HEK293T (cell line): ENCODE measurements around the gene RASGEF1B.

Source experiments
- CTCF ChIA-PET: fragments of 350-600 bp; formaldehyde crosslinking; extraction: SDS; loops from one replicate; lab custom pipeline; 2021; ENCODE audit warnings: antibody characterized with exemption, inconsistent platforms; lab: Yijun Ruan, JAX
- POLR2A ChIA-PET: fragments of 350-600 bp; formaldehyde crosslinking; extraction: SDS; loops from one replicate; lab custom pipeline; 2020; ENCODE audit warnings: antibody characterized with exemption, inconsistent platforms; lab: Yijun Ruan, JAX
- DNase-seq: peaks from one replicate; pipeline ENCODE4 v3.0.0; 2012; ENCODE audit warnings: mixed read lengths; ENCODE audit errors: extremely low spot score
- ARNT ChIP-seq: fragments of 450-650 bp; IDR thresholded peaks from 2 replicates; pipeline ENCODE4 v1.6.1; 2017; ENCODE audit warnings: mild to moderate bottlenecking
- BHLHE40 ChIP-seq: fragments of 450-650 bp; IDR thresholded peaks from 2 replicates; pipeline ENCODE4 v1.6.1; 2016; ENCODE audit warnings: mild to moderate bottlenecking, moderate library complexity, borderline replicate concordance
- CTBP1 ChIP-seq: fragments of 450-650 bp; IDR thresholded peaks from 2 replicates; pipeline ENCODE4 v1.6.1; 2016; ENCODE audit warnings: borderline replicate concordance
- ELF4 ChIP-seq: fragments of 450-650 bp; IDR thresholded peaks from 2 replicates; pipeline ENCODE4 v1.6.1; 2017; ENCODE audit warnings: antibody characterized with exemption
- FOXA1 ChIP-seq: fragments of 450-650 bp; IDR thresholded peaks from 2 replicates; pipeline ENCODE4 v1.6.1; 2016; ENCODE audit warnings: mild to moderate bottlenecking
- FOXK2 ChIP-seq: fragments of 450-650 bp; IDR thresholded peaks from 2 replicates; pipeline ENCODE4 v1.6.1; 2016; ENCODE audit warnings: mild to moderate bottlenecking
- FOXM1 ChIP-seq: fragments of 450-650 bp; IDR thresholded peaks from 2 replicates; pipeline ENCODE4 v1.6.1; 2017; ENCODE audit warnings: mild to moderate bottlenecking, borderline replicate concordance
- HDGF ChIP-seq: fragments of 450-650 bp; IDR thresholded peaks from 2 replicates; pipeline ENCODE4 v1.6.1; 2017; ENCODE audit warnings: antibody characterized with exemption, borderline replicate concordance
- L3MBTL2 ChIP-seq: fragments of 450-650 bp; conservative IDR thresholded peaks from 2 replicates; pipeline ENCODE4 v1.6.1; 2016; ENCODE audit warnings: mild to moderate bottlenecking
- LEF1 ChIP-seq: fragments of 450-650 bp; IDR thresholded peaks from 2 replicates; pipeline ENCODE4 v1.6.1; 2017; ENCODE audit warnings: mild to moderate bottlenecking, borderline replicate concordance
- NFRKB ChIP-seq: fragments of 450-650 bp; IDR thresholded peaks from 2 replicates; pipeline ENCODE4 v1.6.1; 2016; ENCODE audit warnings: mild to moderate bottlenecking, moderate library complexity
- SP1 ChIP-seq: fragments of 450-650 bp; IDR thresholded peaks from 2 replicates; pipeline ENCODE4 v1.6.1; 2017
- SUZ12 ChIP-seq: fragments of 450-650 bp; IDR thresholded peaks from 2 replicates; pipeline ENCODE4 v1.6.1; 2016; ENCODE audit warnings: mild to moderate bottlenecking
- TARDBP ChIP-seq: fragments of 450-650 bp; IDR thresholded peaks from 2 replicates; pipeline ENCODE4 v1.6.1; 2016
- ZNF384 ChIP-seq: fragments of 450-650 bp; IDR thresholded peaks from 2 replicates; pipeline ENCODE4 v1.6.1; 2016
- TF ChIP-seq, protein P1 (sequence below): fragments of 450-650 bp; IDR thresholded peaks from 2 replicates; pipeline ENCODE4 v1.6.1; 2016

RASGEF1B gene

GRCh38 chr4:81469781-81470455 is 1.8 kb downstream of the RASGEF1B start:
- TF ChIP-seq SUZ12 (no peak), ARNT (no peak), FOXA1 (no peak), BHLHE40 (no peak), FOXM1 (no peak)
- TF ChIP-seq, protein P1, sequence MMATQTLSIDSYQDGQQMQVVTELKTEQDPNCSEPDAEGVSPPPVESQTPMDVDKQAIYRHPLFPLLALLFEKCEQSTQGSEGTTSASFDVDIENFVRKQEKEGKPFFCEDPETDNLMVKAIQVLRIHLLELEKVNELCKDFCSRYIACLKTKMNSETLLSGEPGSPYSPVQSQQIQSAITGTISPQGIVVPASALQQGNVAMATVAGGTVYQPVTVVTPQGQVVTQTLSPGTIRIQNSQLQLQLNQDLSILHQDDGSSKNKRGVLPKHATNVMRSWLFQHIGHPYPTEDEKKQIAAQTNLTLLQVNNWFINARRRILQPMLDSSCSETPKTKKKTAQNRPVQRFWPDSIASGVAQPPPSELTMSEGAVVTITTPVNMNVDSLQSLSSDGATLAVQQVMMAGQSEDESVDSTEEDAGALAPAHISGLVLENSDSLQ, result no peak
- CTCF ChIA-PET, result interaction anchor here (0.7 to 1.0 kb wide), 4 partner anchors 81 to 732 kb away, joined by 3 read pairs; no protein-coding TSS in a partner anchor
- no peak for DNase-seq
- POLR2A ChIA-PET, result interaction anchor here (0.8 to 1.0 kb wide), 2 partner anchors 218 to 338 kb away, joined by 4 read pairs; no protein-coding TSS in a partner anchor

GRCh38 chr4:81468678-81469077 is 3.0 kb downstream of the RASGEF1B start:
- DNase-seq, result no peak
- ChIA-PET CTCF (interaction anchor here (1.0 kb wide), 1 partner anchor 164 kb away, joined by 3 read pairs; no protein-coding TSS in a partner anchor), POLR2A (no interaction called here)
- TF ChIP-seq NFRKB (no peak), TARDBP (no peak), FOXA1 (no peak), ARNT (no peak), HDGF (no peak), ZNF384 (no peak), SUZ12 (no peak)
- TF ChIP-seq, protein P1, result peak; percentile 91

DNA sequence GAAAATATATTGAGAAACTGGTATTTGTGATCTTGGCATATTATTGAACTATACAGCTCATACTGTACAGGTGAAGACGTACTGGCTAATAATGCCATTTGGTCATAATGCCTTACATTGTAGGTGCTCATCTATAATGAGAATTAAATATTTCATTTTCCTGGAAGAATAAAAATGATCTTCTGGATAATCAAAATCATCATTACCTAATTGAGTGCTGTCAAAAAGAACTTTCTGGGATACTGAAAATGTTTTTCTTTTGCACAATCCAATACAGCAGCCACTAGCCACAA is 4.1 kb downstream of the RASGEF1B start:
- TF ChIP-seq LEF1 (no peak), SP1 (no peak), FOXK2 (no peak), L3MBTL2 (no peak), CTBP1 (no peak), HDGF (no peak), BHLHE40 (no peak), ELF4 (no peak), FOXM1 (no peak), TARDBP (no peak)
- TF ChIP-seq, protein P1, result no peak
- CTCF ChIA-PET, result interaction anchor here (0.8 to 1.6 kb wide), 3 partner anchors 48 to 377 kb away, joined by 3 to 8 read pairs (median 5); no protein-coding TSS in a partner anchor
- POLR2A ChIA-PET, result no interaction called here
- no peak for DNase-seq

GRCh38 chr4:81466841-81467671 is 4.7 kb downstream of the RASGEF1B start:
- ChIA-PET CTCF (interaction anchor here (0.5 to 1.6 kb wide), 8 partner anchors 8 to 1422 kb away, joined by 3 to 8 read pairs (median 4); no protein-coding TSS in a partner anchor), POLR2A (no interaction called here)
- peak; percentile 35 for DNase-seq
- TF ChIP-seq SP1 (no peak), FOXK2 (no peak), TARDBP (no peak), CTBP1 (no peak), L3MBTL2 (no peak), SUZ12 (no peak), NFRKB (no peak), ARNT (no peak), FOXM1 (no peak), ZNF384 (no peak)

- POLR2A ChIA-PET, result no interaction called here
- TF ChIP-seq, protein P1, result peak; percentile 54; the same call in 1 of the 2 replicates
- no peak for TF ChIP-seq CTBP1
- DNase-seq, result no peak
- CTCF ChIA-PET, result interaction anchor here (0.7 to 1.0 kb wide), 2 partner anchors 380 to 1377 kb away, joined by 4 to 5 read pairs; no protein-coding TSS in a partner anchor
These were observed 6.0 kb downstream of the RASGEF1B start for GRCh38 chr4:81465406-81466340.
